Loucy (cell line): ENCODE measurements around the gene AUH.

Experiments
- H2AFZ ChIP-seq: fragments of 200-600 bp; sonication (generic); 2 replicates; pipeline ENCODE4 v1.6.0; 2016; ENCODE audit warnings: antibody characterized with exemption, mild to moderate bottlenecking, low read length, moderate library complexity
- H3F3A ChIP-seq: fragments of 200-600 bp; 2 replicates; pipeline ENCODE4 v1.6.0; 2016; ENCODE audit warnings: antibody characterized with exemption, low read depth, mild to moderate bottlenecking
- H3K27me3 ChIP-seq: fragments of 200-600 bp; sonication (generic); 2 replicates; pipeline ENCODE4 v1.6.1; 2014; ENCODE audit warnings: low read length, mild to moderate bottlenecking; ENCODE audit not compliant: insufficient read depth, poor library complexity, severe bottlenecking
- H3K36me3 ChIP-seq: fragments of 200-600 bp; sonication (generic); 2 replicates; pipeline ENCODE4 v1.6.1; 2016; ENCODE audit warnings: low read length; ENCODE audit not compliant: insufficient read depth
- H3K4me1 ChIP-seq: fragments of 200-600 bp; sonication (generic); 2 replicates; pipeline ENCODE4 v1.5.1; 2014; ENCODE audit warnings: low read length, mild to moderate bottlenecking; ENCODE audit not compliant: insufficient read depth, poor library complexity, severe bottlenecking
- H3K4me2 ChIP-seq: fragments of 200-600 bp; sonication (generic); 2 replicates; pipeline ENCODE4 v1.6.0; 2014; ENCODE audit warnings: antibody characterized with exemption, low read length, low read depth, mild to moderate bottlenecking; ENCODE audit not compliant: poor library complexity, severe bottlenecking
- H3K4me3 ChIP-seq: fragments of 200-600 bp; sonication (generic); 2 replicates; pipeline ENCODE4 v1.5.1; 2014; ENCODE audit warnings: low read length, mild to moderate bottlenecking, mixed read lengths; ENCODE audit not compliant: poor library complexity, severe bottlenecking
- H3K79me2 ChIP-seq: fragments of 200-600 bp; sonication (generic); 2 replicates; pipeline ENCODE4 v1.6.1; 2014; ENCODE audit warnings: low read length; ENCODE audit not compliant: insufficient read depth
- H3K9ac ChIP-seq: fragments of 200-600 bp; sonication (generic); 2 replicates; pipeline ENCODE4 v1.6.0; 2014; ENCODE audit warnings: mild to moderate bottlenecking, low read depth, low read length, moderate library complexity; ENCODE audit not compliant: poor library complexity, severe bottlenecking
- H3K9me2 ChIP-seq: fragments of 200-600 bp; sonication (generic); replicated peaks from 2 replicates; pipeline ENCODE4 v1.6.1; 2016; ENCODE audit warnings: low read depth, low read length, mixed read lengths
- H3K9me3 ChIP-seq: fragments of 200-600 bp; sonication (generic); 2 replicates; pipeline ENCODE4 v1.6.1; 2014; ENCODE audit warnings: mild to moderate bottlenecking, antibody characterized with exemption, low read length, low read depth; ENCODE audit not compliant: insufficient read depth
- H4K20me1 ChIP-seq: fragments of 200-600 bp; sonication (generic); 2 replicates; pipeline ENCODE4 v1.6.0; 2014; ENCODE audit warnings: antibody characterized with exemption, low read length, mild to moderate bottlenecking; ENCODE audit not compliant: insufficient read depth, poor library complexity, severe bottlenecking
- CTCF ChIP-seq: fragments of 200-600 bp; sonication (generic); conservative IDR thresholded peaks from 2 replicates; pipeline ENCODE4 v1.5.1; 2014; ENCODE audit warnings: mild to moderate bottlenecking, antibody characterized with exemption, low read length
- EZH2phosphoT487 ChIP-seq: fragments of 200-600 bp; IDR thresholded peaks from 2 replicates; pipeline ENCODE4 v1.6.1; 2018; ENCODE audit warnings: antibody characterized with exemption, mild to moderate bottlenecking, moderate library complexity, borderline replicate concordance

The AUH gene

GRCh38 chr9:91241909-91242308 lies 119.8 kb downstream of the AUH start:
- H3K4me1 ChIP-seq = peaks cover 34% of the 10 kb centered on the region

DNA sequence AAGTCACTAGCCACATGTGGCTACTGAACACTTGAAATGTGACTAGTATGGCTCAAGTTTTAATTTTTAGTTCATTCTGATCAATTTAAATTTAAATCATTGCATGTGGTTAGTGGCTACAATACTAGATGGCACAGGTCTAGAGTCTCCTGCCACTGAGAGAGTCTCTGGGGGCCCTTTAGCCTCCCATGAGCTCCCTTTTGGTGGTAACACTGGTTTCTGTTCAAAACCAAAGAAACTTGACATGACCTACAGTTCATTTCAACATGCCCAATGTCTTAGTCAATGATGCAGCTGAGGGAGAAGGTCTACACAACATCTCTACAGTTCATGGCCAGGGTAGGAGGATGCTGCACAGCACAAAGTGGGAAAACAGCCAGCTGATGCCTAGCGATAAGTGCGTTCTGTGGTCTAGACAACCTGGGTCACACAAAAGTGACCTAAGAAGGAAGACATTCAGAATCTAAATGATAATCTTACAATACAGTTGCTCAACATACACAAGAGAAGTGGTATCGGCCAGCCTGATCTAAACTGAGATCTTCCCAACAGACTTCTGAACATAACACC lies 121.0 kb downstream of the AUH start:
- Histone ChIP-seq H3K9ac (no peak overlapping the region), H3K79me2 (no peaks in the 10 kb centered on the region), H3K4me1 (peaks cover 29% of the 10 kb centered on the region), H3K36me3 (no peaks in the 10 kb centered on the region), H3K4me2 (no peak overlapping the region), H3K9me2 (no peaks in the 10 kb centered on the region), H3F3A (no peaks in the 10 kb centered on the region), H3K9me3 (no peaks in the 10 kb centered on the region), H3K4me3 (no peak overlapping the region), H2AFZ (no peak overlapping the region), H4K20me1 (no peaks in the 10 kb centered on the region), H3K27me3 (no peaks in the 10 kb centered on the region)
- TF ChIP-seq EZH2phosphoT487 (no peak), CTCF (no peak)

More at GRCh38 chr9:91241909-91242308, 119.8 kb downstream of the AUH start:
- Histone ChIP-seq H4K20me1 (no peaks in the 10 kb centered on the region), H3K36me3 (no peaks in the 10 kb centered on the region), H3K9me3 (no peaks in the 10 kb centered on the region), H2AFZ (no peak overlapping the region), H3K4me3 (no peak overlapping the region), H3K27me3 (no peaks in the 10 kb centered on the region), H3K79me2 (no peaks in the 10 kb centered on the region), H3K9me2 (no peaks in the 10 kb centered on the region), H3K9ac (no peak overlapping the region), H3K4me2 (no peak overlapping the region), H3F3A (no peaks in the 10 kb centered on the region)
- TF ChIP-seq CTCF = no peak
- TF ChIP-seq EZH2phosphoT487 = no peak

DNA sequence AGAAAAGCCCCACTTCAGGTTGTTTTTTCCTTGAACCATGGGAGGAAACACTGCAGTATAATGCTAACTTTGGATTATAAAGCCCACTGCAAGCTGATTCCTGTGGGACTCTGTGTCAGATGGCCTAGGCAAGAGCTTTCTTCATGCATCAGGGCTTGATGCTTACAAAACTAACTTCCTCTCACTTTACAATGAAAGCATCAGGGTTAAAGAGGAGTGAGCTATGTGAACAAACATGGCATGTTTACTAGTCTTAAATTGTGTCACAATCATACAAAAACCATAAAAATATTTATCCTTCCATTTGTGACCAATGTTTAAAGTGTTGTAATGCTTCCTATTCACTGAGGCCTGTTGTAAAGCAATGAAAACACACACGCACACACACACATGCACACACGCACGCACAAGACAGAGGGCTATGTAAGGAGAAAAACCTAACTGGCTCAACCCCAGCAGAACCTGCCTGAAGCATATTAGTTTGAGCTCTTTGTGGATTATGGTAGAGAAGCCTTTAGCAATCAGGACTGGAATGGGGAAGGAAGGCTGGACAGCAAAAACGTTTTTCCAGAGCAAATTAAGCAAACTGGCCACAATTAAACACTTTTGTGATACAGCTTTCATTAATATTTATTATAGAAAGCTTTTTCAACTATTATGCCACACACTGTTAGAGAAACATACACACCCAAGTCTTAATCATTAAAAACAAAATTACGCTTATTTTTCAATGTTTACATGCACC lies 122.2 kb downstream of the AUH start:
- Histone ChIP-seq H3K9me2 (no peaks in the 10 kb centered on the region), H3K9ac (no peak overlapping the region), H3K27me3 (no peaks in the 10 kb centered on the region), H2AFZ (no peak overlapping the region), H3K79me2 (no peaks in the 10 kb centered on the region), H3K4me3 (no peak overlapping the region), H3K4me1 (peaks cover 19% of the 10 kb centered on the region), H3K4me2 (no peak overlapping the region), H4K20me1 (no peaks in the 10 kb centered on the region), H3F3A (no peaks in the 10 kb centered on the region), H3K9me3 (no peaks in the 10 kb centered on the region), H3K36me3 (no peaks in the 10 kb centered on the region)
- TF ChIP-seq CTCF (no peak), EZH2phosphoT487 (no peak)
